Activated T-cell treated with anti-CD3 and anti-CD28 coated beads, Interleukin-2, amount 50 U/mL, for 48 hours (primary cell): Measurements from ENCODE around the gene BATF.

ENCODE experiments used
- DNase-seq, 2 experiments: peaks; one replicate each; pipeline ENCODE4 v3.0.0-alpha.2; 2020

BATF gene

DNA sequence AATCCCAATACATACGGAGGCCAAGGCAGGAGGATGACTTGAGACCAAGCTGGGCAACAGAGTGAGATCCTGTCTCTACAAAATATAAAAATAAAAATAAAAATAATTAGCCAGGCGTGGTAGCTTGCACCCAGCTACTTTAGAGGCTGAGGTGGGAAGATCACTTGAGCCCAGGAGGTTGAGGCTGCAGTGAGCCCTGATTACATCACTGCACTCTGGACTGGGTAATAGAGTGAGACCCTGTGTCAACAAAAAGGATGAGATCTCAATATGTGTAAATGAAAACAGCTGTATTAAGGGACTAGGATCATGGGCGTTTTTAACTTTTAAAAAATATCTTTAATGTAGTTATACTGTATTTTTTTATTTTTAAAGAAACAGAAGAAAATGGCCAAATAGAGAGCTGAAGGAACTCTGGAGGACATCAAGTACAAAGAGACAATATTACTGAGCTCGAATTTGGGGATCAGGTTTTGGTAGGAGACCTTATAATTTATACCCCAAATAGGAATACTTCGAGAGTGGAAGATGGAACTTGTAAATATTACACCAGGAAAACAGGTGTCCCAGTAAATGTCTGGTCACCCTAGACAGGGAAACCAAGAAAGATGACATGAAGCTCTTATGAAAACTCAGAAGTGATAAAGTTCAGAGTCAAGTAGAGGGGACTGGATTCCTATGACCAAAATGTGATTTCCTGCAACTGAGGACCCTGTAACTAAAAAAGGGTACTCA is 13.1 kb downstream of the BATF start:
- DNase-seq: no peak

DNA sequence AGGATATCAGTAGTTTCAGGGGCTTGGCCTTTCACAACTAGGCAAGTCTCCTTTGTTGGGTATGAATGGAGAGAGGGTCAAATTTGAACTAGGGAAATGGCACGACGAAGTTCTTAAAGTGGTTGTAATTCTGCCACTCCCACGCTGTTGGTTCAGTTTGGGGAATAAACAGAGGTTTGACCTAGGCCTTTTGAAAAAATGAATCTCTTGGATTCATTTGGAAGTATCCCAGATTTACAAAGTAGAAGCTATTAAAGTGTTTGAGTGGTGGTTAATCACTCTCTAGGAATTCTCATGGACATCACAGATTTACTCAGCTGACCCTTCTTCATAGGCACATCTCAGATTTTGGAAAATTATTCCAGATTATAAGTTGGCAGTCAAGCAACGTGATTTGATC is 14.8 kb downstream of the BATF start:
- no peak for DNase-seq

DNA sequence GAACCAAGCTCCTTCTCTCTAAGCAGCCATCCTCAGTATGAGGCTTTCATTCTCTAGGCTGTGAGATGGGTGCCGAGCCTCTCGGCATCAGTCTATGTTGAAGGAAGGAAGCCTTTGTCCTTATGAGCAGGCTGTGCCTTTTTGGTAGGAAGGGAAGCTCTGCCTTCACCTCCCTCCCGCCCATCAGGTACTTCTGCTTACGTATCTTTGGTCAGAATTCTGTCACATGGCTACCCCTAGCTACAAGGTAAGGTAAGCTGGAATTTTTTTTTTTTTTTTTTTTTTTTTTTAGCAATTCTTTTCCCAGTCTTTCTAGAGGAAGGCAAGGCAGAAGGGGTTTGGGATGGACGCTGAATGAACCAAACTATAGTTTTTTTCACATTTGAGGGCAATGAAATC is 16.9 kb downstream of the BATF start:
- DNase-seq: no peak

DNA sequence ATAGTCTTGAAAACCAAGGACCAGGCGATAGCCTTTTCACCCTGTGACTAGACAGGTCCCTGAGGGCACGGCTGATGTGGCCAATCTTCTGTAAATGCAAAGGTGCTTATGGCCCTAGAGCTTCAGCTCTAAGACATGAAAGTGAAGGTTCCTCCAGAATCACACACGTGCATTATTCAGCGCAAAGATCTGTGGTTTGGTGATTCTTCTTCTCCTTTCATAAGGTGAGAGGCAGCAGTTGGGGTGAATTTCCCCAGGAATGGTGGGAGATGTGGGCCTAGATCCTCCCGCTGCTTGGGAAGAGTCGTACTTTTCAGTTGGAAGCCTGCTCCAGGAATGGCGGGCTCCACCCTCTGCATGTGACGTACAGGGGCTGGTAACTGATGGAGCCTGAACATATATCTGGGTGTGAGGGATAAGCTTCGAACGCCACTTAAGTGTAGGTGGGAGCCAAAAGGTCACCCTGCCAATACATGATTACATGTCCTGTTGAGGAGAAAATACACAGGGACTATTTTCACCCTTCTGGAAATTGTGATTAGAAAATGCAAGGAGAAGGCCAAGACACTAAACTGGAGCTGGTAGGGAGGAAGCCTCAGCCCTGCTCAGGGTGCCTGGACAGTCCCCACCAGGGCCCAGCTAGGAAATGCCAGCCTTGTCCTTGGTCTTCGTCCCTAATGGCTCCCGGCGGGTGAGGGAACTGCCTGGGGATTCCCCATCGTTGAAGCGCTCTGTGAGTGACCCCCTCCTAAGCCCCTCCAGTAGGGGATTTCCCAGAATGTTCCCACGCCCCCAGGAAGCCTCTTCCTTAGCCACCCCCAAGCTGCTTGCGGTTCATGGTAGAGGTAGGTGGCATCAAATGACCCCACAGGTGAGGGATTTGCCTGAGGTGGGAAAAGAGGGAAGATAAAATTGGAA is 17.6 kb downstream of the BATF start:
- DNase-seq: peak; percentile 67 to 69

GRCh38 chr14:75540479-75540851 is 18.2 kb downstream of the BATF start:
- DNase-seq: peak in 1 of 2 experiments; percentile 20

DNA sequence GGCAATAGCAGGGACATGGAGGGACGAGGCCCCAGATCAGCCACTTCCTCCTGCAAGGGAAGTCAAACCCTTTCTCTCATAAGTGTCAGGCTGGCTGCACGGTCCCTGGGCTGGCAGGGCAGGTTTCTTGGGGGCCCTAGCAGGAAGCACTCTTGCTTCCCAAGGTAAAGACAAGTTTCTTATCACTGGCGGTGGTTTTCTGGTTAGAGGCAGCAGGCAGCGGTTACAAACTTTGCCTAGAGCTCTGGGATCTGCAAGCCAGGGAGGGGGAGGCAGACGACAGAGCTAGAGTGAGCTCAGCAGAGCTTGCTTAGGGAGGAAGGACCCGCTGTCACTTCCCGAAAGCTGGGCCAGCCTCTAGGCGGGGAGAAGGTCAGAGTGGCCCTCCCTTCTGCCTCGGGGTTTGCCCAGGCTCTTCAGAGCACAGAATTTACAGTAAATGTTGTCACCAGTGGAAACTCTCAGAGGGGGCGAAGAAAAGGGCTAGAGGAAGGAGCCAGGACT is 20.4 kb downstream of the BATF start:
- DNase-seq: peak; percentile 87 to 90

GRCh38 chr14:75543253-75543652 is 21.0 kb downstream of the BATF start:
- no peak for DNase-seq

DNA sequence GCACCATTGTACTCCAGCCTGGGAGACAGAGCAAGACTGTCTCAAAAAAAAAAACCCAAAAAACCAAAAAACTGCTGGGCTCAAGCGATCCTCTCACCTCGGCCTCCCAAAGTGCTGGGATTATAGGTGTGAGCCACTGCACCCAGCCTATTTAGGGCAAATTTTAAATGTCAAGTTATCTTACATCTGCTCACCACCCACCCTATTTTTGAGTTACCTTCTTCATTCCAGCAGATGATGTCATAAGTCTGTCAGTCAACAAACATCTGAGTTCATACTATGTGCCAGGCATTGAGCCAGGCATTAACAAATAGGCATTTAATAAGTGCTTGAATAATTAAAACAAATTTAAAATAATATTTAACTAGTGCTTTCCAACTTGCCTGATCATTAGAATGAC is 21.5 kb downstream of the BATF start:
- peak in 1 of 2 experiments; percentile 19 for DNase-seq

DNA sequence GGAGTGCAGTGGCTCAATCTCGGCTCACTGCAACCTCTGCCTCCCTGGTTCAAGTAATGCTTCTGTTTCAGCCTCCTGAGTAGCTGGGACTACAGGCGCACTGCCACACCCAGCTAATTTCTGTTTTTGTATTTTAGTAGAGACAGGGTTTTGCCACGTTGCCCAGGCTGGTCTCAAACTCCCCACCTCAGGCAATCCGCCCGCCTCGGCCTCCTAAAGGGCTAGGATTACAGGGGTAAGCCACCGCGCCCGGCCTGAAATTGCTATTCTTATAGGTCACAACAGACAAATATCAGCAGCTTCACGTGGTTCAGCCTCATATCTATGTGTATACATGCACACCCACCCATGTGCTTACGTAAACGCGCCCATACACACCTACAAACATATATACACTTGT is 23.6 kb downstream of the BATF start:
- peak; percentile 14 to 17 for DNase-seq

GRCh38 chr14:75547552-75548250 is 25.4 kb downstream of the BATF start:
- peak; percentile 19 to 22 for DNase-seq

DNA sequence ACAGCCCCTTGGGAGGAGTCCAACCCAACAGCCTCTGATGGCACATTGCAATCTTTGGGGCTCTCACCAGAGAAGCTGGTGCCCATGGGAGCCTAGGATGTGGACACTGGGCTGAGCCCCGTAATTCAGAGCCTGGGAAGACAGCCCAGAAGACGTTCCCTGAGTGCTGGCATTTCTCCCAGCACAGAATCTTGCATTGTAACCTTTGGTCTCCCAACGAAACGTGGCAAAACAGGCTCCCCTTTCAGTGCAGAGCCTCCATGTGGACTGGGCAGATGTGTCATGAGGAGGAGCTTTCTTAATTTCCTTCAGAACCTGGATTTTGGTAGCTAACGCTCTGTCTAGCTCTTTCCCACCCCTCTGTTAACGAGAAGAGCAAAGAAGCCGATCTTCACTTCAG is 26.3 kb downstream of the BATF start:
- DNase-seq: peak in 1 of 2 experiments; percentile 18

- peak; percentile 47 to 51 for DNase-seq
Measured at GRCh38 chr14:75549169-75549568, 26.9 kb downstream of the BATF start.

- DNase-seq: no peak
Measured at GRCh38 chr14:75551021-75551420, 28.8 kb downstream of the BATF start.

- DNase-seq: no peak
Measured at GRCh38 chr14:75553157-75553556, 30.9 kb downstream of the BATF start.

DNA sequence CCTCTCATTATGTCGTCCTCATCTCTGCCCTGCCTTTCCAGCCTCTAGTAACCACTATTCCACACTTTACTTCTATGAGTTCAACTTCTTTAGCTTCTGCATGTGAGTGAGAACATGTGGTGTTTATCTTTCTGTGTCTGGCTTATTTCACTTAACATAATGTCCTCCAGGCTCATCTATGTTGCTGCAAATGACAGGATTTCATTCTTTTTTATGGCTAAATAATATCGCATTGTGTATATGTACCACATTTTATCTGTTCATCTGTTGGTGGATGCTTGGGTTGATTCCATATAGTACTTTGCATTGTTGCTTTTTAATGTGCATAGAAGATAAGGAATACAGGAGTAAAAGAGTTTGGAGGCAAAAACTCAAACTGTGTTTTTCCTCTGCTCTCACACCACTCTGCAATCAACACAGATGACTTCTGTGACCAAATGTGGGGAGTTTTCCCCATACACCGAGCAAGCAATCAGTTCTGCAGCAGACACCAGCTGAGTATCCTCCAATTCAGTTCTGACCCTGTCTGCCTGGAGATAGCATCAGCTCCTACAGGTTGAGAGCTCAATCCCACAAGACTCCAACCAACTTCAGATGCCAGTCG is 31.6 kb downstream of the BATF start:
- DNase-seq: no peak

- DNase-seq: no peak
Measured at GRCh38 chr14:75554482-75554881, 32.2 kb downstream of the BATF start.

- no peak for DNase-seq
Measured at GRCh38 chr14:75558440-75558839, 36.2 kb downstream of the BATF start.

DNA sequence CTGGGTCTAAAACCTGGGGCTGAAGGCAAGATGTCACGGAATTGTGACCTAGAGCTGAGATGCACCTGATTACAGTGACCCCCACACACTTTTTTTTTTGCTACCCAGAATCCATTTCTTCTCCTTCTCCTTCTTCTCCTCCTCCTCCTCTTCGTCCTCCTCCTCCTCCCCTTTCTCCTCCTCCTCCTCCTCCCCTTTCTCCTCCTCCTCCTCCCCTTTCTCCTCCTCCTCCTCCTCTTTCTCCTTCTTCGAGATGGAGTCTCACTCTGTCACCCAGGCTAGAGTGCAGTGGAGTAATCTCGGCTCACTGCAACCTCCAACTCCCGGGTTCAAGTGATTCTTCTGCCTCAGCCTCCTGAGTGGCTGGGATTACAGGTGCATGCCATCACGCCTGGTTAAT is 36.8 kb downstream of the BATF start:
- DNase-seq: no peak

GRCh38 chr14:75559451-75560222 is 37.4 kb downstream of the BATF start:
- DNase-seq: peak; percentile 82 to 84

- DNase-seq: peak; percentile 68 to 71
Measured at GRCh38 chr14:75561013-75561432, 38.8 kb downstream of the BATF start.

DNA sequence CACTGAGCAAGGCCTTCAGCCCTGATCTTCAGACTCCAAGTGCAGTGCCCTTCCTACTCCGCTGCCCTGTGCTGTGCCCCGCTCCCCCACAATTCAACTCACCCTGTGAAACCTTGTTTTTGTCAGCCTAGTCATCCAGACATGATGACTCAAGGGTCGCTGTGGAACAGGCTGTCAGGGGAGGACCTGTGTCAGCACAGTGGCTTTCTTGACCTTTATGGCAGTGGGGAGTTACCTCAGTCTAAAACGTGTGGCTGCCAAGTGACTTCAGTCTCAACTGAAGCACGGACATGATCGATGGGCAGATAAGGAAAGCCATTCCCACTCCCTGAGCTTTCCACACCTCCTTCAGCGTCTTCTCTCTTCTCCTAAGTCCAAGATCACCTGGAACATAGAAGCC is 39.8 kb downstream of the BATF start:
- DNase-seq: peak; percentile 81 to 83

DNA sequence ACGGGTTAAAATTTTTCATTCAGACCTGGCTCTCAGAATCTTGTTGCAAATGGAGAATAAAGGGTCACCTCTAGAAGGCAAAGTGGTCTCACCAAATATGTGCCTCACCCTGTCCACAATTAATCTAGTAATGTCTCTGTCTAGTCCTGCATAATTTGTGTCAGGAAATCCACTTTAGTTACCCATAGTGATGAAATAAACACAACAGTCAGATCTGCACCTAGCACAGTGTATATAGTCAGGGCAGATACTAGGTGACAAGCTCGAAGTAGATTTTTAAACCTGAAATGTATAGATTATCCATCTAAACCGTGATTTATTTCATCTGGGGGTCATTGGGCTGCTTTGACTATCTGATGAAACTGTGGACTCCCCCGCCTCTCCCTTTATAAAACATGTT is 40.2 kb downstream of the BATF start:
- DNase-seq: no peak
